GM23248 (cell line): ENCODE data around the gene PARP8.

Experiments
- EZH2 ChIP-seq: fragments of 200-600 bp; sonication (generic); IDR thresholded peaks from 2 replicates; pipeline ENCODE4 v1.6.1; 2018; ENCODE audit warnings: antibody characterized with exemption, mild to moderate bottlenecking; ENCODE audit not compliant: insufficient read depth, poor library complexity, severe bottlenecking
- EZH2phosphoT487 ChIP-seq: fragments of 200-600 bp; sonication (generic); IDR thresholded peaks from 2 replicates; pipeline ENCODE4 v1.6.1; 2018; ENCODE audit warnings: antibody characterized with exemption, moderate library complexity, mild to moderate bottlenecking, low read depth; ENCODE audit not compliant: insufficient read depth

GRCh38 chr5:50874306-50875001 lies 208.0 kb downstream of the PARP8 start:
- TF ChIP-seq EZH2 (no peak), EZH2phosphoT487 (no peak)
